ENCODE data around the gene SLC13A1. TPM values are rescaled to one million over a fixed set of nuclear protein-coding genes. Genes with fewer than 3 reads are reported as not detected.

SLC13A1 gene
- total RNA-seq, 4 donors from 2014 or later = 26.2 to 93.2 (median 33.8) TPM; not detected in 1

- Histone ChIP-seq H3K36me3 (no peaks in the 10 kb centered on the region), H3K27ac (peak overlapping the region in 2 of 4 donors; percentile 40 to 61), H3K27me3 (no peaks in the 10 kb centered on the region), H3K4me1 (no peaks in the 10 kb centered on the region), H3K4me3 (no peak overlapping the region), H3K9me3 (no peaks in the 10 kb centered on the region)
- TF ChIP-seq POLR2A (IDR thresholded peaks at IDR 0.05) (no peak), CTCF (IDR thresholded peaks at IDR 0.05) (no peak)
- no peak for DNase-seq
Measured at GRCh38 chr7:123177442-123177841, 22.3 kb downstream of the SLC13A1 start.

- Histone ChIP-seq H3K27ac (no peak overlapping the region), H3K27me3 (no peaks in the 10 kb centered on the region), H3K4me3 (no peak overlapping the region), H3K36me3 (no peaks in the 10 kb centered on the region), H3K4me1 (no peaks in the 10 kb centered on the region), H3K9me3 (no peaks in the 10 kb centered on the region)
- no peak for TF ChIP-seq CTCF (IDR thresholded peaks at IDR 0.05)
- no peak for TF ChIP-seq POLR2A (IDR thresholded peaks at IDR 0.05)
- no peak for DNase-seq
Measured at GRCh38 chr7:123170333-123171246, 29.2 kb downstream of the SLC13A1 start.

GRCh38 chr7:123169065-123169464 lies 30.7 kb downstream of the SLC13A1 start:
- H3K36me3 ChIP-seq = no peaks in the 10 kb centered on the region
- TF ChIP-seq CTCF (IDR thresholded peaks at IDR 0.05) (no peak), POLR2A (IDR thresholded peaks at IDR 0.05) (no peak)
- no peak overlapping the region for H3K27ac ChIP-seq
- no peak for DNase-seq
- no peaks in the 10 kb centered on the region for H3K4me1 ChIP-seq
- no peak overlapping the region for H3K4me3 ChIP-seq
- no peaks in the 10 kb centered on the region for H3K9me3 ChIP-seq
- no peaks in the 10 kb centered on the region for H3K27me3 ChIP-seq

DNA sequence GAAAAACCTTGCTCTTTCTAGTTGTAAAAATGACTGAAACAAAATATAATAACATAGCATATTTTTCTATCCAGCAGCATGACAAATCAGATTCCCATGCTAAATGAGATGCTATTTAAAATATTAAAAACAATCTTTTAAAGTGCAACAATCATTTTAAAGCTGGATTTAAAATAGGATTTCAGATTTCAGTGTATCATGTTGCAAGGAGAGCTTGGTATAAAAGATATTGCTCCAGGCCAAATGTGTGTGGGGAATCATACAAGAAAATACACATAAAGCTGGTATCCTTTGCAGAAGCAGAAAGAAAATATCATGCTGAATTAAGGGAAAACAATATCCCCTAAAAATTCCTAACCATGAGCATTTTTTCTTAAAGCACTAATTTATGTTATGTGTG lies 42.2 kb downstream of the SLC13A1 start:
- H3K4me3 ChIP-seq = no peak overlapping the region
- no peaks in the 10 kb centered on the region for H3K4me1 ChIP-seq
- no peaks in the 10 kb centered on the region for H3K9me3 ChIP-seq
- no peak for DNase-seq
- H3K36me3 ChIP-seq = no peaks in the 10 kb centered on the region
- TF ChIP-seq CTCF (IDR thresholded peaks at IDR 0.05) = no peak
- no peak for TF ChIP-seq POLR2A (IDR thresholded peaks at IDR 0.05)
- no peak overlapping the region for H3K27ac ChIP-seq
- H3K27me3 ChIP-seq = no peaks in the 10 kb centered on the region

DNA sequence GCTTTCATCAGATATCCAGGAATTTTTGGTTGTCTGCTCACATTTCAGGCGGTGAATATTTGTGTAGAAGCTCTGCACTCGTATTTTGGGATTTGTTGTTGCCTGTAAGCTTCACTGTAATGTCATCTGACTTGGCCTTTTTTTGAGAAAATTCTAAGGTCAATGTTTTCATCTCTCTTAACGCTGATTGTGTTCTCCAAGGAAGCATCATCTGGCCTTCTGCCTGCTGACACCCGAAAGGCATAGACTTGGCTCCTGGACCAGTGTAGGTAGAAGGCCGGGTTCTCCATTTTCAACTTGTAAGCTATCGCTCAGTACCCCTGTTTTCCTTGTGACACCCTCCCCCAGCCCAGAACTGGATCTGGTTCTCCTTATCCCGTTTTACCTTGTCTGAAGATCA lies 44.2 kb downstream of the SLC13A1 start:
- no peak for TF ChIP-seq CTCF (IDR thresholded peaks at IDR 0.05)
- no peak for TF ChIP-seq POLR2A (IDR thresholded peaks at IDR 0.05)
- Histone ChIP-seq H3K27ac (no peak overlapping the region), H3K4me1 (no peaks in the 10 kb centered on the region), H3K4me3 (no peak overlapping the region), H3K27me3 (no peaks in the 10 kb centered on the region), H3K36me3 (no peaks in the 10 kb centered on the region), H3K9me3 (no peaks in the 10 kb centered on the region)
- no peak for DNase-seq

Measured in Peyer's patch (tissue), 4 donors.